ENCODE results near the gene ANKRD30BL. TPM values are rescaled to one million over a fixed set of nuclear protein-coding genes. Genes with fewer than 3 reads are reported as not detected.

Gene ANKRD30BL, protein sequence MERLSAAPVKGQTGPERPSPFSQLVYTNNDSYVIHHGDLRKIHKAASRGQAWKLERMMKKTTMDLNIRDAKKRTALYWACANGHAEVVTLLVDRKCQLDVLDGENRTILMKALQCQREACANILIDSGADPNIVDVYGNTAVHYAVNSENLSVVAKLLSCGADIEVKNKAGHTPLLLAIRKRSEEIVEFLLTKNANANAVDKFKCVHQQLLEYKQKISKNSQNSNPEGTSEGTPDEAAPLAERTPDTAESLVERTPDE
- not detected in 5 replicates for total RNA-seq (2022; extraction: Qiagen RNA extraction; ENCODE audit: low read depth)

DNA sequence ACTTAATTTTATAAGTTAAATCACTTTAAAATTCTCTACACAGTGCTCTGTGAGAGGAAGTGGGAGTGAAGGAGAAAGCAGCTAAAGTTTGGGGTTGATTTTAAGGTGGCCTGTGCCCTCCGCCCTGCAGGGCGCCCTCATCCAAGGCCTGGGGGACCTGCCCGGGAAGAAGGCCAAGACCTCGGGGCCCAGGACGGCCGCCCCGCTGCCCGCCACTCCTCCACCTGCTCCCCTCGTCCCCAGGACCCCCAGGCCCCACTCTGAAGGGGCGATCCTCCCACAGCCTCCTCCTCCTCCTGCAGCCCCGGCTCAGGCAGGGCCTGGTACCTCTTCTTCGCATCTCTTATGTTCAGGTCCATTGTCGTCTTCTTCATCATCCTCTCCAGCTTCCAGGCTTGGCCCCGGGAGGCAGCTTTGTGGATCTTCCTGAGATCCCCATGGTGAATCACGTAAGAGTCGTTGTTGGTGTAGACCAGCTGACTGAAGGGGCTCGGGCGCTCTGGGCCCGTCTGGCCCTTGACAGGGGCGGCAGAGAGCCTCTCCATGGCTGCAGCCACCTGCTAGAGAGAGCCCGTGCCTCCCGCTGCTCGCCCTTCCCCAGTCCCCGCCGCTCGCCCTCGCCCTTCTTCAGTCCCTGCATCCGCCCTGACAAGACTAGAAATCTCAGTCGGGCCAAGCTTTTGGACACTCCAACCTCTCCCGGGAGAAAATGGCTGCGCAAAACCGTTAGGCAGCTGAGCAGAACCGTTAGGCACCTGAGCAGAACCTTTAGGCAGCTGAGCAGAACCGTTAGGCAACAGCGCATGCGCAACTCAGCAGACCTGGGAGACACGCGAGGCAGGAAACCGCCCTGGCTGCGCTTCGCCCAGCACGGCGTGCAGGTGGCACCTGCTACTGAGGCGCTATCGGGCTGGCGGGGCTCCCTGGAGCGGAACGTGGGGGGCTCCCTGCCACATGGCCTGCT, at the start of gene ANKRD30BL:
Gene ANKRD30BL, minus strand, starts transcription at position 792 of the 964 bp plus-strand sequence. Its CDS starts 247 bp downstream, at position 545.

All from A549 treated with GW870086 at 1 μM for 4 hours (cell line).